Cerebellar cortex (tissue), 1 donor: Measurements from ENCODE around the gene AGPAT3.
"Not testable (repeated sequence)": the region's sequence is repeated elsewhere in the genome, so short reads cannot be mapped to it uniquely, and the experiment has no call there.

Experiments
- DNase-seq: peaks from one replicate; pipeline ENCODE4 v3.0.0-alpha.2; 2015; ENCODE audit warnings: low spot score

The AGPAT3 gene

DNA sequence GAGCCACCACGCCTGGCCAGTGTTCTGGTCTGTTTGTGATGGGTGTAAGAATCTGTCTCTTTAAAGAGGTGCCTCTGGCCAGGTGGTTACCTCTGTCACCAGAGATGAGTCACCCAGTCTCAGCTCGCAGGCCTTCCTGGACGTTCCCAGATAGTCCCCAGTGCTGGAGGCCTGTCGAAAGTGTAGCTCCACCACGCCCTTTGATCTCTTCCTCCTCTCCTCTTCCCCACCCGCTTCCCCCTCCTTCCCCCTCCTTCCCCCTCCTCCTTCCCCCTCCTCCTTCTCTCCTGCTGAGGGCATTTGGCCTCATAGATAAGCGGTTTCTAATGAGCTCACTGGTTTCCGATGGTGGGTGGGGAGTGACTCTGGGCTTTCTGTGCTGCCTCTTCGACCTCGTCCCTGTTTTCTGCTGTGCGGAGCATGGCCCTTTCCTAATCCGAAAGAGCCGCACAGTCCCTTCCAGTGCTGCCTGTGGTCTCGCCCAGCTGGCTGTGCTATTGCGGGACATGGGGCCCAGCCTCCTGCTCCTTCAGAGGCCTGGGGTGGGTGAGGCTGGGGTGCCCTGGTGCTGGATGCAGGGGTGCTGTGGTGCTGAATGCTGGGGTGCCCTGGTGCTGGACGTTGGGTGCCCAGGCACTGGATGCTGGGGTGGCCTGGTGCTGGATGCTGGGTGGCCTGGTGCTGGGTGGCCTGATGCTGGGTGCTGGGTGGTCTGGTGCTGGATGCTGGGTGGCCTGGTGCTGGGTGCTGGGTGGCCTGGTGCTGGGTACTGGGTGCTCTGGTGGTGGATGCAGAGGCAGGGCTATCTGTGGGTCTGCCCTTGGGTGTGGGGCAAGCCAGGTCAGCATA, 19.2 kb downstream of the AGPAT3 start:
- no peak for DNase-seq

DNA sequence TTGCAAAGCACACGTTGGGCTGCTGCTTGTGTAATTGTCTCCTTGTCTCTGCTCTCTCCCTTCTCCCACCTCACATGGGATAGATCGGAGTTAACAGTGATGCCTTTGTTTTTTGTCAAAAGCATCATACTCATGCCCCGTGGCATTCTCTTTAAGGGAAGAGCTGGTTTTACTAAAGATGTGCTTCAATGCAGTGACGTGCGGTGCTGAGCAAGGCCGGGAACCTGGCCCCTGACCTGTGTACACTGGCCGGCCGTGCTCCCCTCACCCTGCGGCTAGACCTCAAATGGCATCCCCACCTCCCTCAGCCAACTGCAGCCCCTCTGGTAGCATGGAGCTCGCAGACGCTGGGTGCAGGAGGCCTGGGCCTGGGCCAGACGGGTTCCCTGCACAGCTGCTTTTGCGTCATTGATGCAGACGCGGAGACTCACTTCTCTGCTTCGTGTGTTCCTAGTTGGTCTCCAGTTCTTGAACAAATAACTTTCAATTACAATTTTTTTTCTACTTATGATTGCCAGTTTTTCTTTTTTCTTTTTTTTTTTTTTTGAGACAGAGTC, 19.9 kb downstream of the AGPAT3 start:
- no peak for DNase-seq

DNA sequence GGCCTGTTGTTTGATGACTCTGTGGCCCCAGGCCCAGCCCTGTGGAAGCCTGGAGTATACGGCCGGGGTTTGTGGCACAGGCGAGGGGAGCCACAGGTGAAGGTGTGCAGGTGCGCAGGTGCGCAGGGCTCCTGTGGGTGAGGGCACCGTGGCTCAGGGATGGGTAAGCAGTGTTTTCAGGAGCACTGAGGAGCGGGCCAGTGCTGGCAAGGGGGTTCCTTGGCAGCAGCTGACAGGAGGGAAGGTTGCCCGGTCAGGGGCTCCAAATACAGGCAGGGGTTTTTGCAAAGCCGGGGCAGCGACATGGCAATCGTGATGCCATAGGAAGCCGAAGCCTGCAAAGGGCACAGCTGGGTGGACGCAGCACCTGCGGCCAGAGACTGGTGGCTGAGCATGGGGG, 20.7 kb downstream of the AGPAT3 start:
- DNase-seq: no peak

DNA sequence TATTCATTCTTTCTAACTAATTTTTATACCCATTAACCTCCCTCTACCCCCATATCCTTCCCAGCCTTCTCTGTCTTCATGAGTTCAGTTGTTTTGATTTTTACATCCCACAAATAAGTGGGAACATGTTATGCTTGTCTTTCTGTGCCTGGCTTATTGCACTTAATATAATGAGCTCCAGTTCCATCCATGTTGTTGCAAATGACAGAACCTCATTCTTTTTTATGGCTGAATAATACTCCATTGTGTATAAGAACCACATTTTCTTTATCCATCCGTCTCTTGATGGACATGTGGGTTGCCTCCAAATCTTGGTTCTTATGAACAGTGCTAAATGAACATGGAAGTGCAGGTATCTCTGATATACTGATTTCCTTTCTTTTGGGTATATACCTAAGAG, 21.5 kb downstream of the AGPAT3 start:
- DNase-seq: no peak

DNA sequence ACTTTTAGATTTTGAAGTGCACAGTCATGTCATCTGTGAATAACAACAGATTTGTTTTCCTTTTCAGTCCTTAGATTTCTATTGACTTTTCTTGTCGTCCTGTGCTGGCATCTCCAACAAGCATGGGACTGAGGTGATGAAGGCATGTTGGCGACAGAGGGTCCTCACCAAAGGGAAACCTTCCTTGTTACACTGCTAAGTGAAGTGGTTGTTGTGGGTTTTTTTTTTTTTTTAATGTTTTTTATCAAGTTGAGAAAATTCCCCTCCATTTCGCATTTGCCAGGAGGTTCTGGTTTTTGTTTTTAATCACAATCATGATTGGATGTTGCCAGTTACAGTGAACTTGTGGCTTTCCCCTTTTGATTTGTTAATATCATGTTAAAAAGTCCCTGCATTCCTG, 24.0 kb downstream of the AGPAT3 start:
- DNase-seq: no peak

DNA sequence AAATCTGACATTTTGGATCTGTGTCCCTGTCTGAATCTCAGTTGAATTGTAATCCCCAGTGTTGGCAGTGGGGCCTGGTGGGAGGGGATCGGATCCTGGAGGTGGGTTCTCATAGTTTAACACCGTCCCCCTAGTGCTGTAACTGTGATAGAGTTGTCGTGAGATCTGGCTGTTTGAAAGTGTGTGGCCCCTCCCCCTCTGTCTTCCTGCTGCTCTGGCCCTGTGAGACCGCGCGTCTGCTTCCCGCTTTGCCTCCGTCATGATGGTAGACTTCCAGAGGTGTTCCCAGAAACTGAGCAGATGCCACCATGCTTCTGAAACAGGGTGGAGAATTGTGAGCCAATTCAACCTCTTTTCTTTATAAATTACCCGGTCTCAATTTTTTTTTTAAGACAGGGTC, 25.0 kb downstream of the AGPAT3 start:
- no peak for DNase-seq

DNA sequence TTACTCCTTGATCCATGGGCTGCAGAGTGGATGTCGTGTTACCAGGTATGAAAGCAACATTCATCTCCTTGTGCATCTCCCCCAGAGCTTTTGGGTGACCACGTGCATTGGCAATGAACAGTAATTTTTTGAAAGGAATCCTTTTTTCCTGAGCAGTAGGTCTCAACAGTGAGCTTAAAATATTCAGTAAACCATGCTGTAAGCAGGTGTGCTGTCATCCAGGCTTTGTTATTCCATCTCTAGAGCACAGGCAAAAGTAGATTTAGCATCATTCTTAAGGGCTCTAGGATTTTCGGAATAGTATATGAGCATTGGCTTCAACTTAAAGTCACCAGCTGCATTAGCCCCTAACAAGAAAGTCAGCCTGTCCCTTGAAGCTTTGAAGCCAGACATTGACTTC, 27.3 kb downstream of the AGPAT3 start:
- no peak for DNase-seq

DNA sequence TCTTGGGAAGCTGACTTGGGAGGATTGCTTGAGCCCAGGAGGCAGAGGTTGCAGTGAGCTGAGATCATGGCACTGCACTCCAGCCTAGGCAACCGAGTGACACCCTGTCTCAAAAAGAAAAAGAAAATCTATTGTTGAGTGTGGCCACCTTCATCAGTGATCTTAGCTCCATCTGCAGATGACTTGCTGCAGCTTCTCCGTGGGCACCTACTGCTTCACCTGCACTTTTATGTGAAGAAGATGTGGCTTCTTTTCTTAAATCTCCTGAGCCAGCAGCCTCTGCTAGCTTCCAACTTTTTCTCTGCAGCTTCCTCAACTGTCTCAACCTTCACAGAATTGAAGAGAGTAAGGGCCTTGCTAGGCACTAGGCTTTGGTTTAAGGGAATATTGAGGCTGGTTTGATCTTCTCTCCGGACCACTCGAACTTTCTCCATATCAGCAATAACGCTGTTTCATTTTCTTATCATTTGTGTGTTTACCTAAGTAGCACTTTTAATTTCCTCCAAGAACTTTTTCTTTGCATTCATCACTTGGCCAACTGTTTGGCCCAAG, 28.0 kb downstream of the AGPAT3 start:
- no peak for DNase-seq

DNA sequence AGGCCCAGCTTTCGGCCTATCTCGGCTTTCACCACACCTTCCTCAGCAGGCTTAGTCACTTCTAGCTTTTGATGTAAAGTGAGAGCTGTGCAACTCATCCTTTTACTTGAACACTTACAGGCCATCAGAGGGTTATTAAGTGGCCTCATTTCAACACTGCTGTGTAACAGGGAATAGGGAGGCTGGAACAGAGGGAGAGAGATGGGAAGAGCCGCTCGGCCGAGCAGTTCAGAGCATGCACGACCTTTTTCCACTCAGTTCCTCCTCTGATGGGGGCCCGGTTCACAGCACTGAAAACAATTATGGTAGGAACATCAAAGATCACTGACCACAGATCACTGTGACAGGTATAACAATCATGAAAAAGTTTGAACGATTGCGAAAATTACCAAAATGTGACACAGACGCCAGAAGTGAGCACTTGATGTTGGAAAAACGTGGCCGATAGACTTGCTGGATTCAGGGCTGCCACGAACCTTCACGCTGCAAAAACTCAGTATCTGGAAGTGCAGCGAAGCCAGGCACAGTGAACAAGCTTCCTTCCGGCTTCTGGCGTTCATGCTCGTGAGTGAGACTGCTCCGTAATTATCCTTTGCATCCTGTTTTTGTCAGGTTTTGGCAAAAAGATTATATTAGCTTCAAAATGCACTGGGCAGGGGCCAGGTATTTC, 28.6 kb downstream of the AGPAT3 start:
- no peak for DNase-seq

DNA sequence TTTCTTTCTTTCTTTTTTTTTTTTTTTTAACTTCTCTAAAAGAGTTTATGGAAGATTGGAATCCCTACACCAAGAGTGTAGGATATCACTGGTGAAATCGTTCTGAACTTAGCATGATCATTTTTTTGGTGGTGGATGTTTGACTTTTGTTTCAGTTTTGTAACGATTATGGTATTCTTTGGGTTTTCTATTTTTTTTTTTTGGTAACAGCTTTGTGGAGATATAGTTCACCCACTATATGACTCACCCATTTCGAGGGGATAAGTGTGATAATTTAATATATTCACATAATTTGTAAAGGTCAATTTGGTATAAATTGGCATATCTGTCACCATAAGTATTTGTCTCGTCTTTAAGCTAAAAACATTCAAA, 29.2 kb downstream of the AGPAT3 start:
- no peak for DNase-seq

DNA sequence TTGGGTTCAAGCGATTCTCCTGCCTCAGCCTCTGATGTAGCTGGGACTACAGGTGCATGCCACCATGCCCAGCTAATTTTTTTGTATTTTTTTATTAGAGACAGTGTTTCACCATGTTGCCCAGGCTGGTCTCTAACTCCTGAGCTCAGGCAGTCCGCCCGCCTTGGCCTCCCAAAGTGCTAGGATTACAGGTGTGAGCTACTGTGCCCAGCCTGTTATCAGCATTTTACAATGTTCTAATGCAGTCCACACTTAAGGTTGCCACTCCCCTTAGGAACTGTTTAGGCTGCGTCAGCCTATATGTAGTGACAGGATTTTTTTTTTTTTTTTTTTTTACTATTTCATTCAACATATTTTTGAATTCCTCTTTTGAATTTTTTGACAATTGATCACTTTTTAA, 30.2 kb downstream of the AGPAT3 start:
- DNase-seq: no peak

DNA sequence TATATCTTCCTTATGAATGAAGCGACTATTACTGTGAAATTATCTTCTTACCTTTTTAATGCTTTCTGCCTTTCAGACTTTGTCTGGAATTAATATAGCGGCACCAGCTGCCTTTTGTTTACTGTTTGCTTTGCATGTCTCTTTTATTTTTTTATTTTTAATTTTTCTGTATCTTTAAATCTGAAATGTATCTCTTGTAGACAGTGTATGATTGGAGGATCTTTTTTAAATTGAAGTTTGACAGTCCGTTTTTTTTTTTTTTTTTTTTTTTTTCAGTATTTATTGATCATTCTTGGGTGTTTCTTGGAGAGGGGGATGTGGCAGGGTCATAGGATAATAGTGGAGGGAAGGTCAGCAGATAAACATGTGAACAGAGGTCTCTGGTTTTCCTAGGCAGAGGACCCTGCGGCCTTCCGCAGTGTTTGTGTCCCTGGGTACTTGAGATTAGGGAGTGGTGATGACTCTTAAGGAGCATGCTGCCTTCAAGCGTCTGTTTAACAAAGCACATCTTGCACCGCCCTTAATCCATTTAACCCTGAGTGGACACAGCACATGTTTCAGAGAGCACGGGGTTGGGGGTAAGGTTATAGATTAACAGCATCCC, 31.8 kb downstream of the AGPAT3 start:
- DNase-seq: not testable (repeated sequence)

DNA sequence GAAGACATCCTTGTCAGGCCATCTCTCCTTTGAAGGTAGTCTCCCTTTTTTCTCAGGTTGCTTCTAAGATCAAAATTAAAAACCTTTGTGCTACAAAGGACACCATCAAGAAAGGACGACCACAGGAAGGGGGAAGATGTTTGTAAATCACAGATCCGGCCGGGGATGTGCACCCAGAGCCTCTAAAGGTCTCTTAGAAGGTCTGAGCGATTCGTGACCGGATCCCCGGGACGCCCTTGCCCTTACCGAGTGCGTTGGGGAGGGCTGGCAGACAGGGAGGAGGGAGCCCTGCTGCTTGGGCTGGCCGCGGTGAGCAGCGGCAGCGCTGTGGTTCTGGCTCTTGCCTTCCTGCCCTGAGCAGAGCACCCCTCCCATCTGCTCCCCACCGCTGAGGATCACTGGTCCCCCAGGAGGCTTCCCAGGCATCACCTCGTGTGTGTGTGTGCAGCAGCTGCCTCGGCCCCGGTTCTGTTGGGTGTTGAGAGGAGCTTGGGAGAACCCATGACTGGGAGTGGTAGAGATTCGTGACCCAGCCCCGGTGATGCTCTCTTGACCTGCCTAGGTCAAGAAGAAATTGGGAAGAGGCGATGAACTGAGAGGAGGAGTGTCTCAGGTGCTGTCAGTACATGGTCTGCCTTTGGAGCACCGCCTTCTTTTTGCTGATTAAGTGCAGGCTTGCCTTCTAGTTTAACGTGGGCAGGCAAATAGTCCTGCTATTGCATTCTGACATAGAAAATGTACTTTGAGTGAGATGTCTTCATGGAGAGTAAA, 34.5 kb downstream of the AGPAT3 start:
- DNase-seq: no peak

DNA sequence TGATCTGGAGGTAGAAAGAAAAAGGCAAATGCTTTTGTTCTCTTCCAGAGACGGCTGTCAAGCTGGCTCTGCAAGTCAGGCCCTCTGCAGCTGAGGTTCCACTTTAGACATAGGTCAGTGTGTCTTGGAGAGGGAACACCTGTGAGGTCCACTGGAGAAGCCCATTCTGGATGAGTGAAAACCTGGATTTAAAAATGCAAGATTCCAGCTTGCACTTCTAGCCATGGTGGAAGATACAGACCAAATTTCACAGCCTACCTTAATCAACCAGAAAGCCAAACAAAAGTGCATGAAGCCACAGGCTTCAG, 35.0 kb downstream of the AGPAT3 start:
- no peak for DNase-seq

DNA sequence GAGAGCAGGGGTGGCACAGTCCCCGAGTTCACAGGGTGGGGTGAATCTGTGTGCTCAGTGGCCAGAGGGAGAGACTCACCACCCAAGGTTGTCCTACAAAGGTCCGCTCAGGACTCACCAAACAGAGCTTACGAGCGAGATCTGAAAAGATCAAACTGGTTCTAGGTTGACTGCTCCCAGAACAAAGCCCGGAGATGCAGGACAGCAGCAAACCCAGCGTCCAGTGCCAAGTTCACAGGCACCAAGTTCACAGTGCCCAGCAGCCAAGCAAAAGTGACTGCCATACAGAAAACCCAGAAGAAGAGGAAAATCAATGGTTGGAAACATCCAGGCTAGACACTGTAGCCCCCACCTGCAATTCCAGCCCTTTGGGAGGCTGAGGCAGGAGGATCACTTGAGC, 35.7 kb downstream of the AGPAT3 start:
- no peak for DNase-seq

DNA sequence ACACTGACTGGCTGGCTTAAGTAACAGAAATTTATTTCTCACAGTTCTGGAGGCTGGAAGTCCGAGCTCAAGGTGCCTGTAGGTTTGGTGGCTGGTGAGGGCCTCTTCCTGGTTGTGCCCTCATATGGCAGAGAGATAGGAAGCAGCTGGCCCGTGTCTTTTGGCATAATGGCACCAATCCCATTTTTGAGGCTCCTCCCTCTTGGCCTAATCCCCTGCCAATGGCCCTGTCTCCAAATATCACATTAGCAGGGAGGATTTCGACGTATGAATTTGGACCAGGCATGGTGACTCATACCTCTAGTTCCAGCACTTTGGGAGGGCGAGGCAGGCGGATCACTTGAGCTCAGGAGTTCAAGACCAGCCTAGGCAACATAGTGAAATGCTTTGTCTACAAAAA, 37.4 kb downstream of the AGPAT3 start:
- DNase-seq: no peak

DNA sequence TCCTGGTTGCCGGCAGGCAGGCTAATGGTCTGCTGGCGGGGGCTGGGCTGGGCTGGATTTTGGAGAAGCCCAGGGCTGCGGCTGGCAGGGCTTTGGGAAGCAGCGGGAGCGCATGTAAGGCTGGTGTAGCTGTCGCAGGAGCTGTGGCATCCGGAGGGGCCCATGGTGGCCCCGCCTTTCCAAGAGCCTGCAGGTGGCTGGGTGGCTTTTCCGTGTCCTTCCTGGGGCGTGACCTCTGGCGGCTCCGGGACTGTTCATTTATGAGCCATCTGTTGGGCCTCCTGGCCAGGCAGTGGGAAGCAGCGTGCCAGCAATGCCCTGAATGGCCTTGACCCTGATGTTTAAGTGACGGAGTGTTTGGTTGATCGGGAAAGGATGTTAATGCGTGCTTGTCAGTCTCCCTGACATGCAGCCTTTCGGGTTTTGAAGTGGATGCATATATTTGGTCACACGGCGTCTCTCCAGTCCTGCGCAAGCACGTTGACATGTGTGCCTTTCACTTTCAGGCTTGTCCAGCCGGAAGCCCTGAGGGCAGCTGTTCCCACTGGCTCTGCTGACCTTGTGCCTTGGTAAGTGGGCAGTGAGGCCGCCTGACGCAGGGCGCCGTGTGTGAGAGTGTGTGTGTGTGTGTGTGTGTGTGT, 38.5 kb downstream of the AGPAT3 start:
- peak; percentile 41 for DNase-seq

DNA sequence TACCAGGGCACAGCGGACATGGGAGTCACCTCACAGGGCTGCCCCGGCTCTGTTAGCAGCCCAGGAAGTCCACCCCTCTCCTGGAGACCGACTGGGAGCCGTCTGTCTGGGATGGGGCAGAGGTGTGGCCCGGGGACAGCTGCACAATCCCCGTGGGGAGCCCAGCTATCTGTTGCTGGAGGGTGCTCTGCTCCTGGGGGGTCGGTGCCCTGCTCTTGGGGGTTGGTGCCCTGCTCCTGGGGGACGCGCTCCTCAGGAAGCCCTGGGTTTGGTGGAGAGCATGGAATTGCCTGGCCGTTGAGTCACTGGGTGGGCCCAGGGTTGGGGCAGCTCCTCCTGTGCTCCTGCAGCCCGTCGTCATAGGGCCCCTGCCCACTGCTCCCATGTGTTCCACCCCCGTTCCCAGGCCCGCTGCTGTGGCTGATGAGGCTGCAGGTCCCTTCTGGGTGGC, 39.3 kb downstream of the AGPAT3 start:
- no peak for DNase-seq

DNA sequence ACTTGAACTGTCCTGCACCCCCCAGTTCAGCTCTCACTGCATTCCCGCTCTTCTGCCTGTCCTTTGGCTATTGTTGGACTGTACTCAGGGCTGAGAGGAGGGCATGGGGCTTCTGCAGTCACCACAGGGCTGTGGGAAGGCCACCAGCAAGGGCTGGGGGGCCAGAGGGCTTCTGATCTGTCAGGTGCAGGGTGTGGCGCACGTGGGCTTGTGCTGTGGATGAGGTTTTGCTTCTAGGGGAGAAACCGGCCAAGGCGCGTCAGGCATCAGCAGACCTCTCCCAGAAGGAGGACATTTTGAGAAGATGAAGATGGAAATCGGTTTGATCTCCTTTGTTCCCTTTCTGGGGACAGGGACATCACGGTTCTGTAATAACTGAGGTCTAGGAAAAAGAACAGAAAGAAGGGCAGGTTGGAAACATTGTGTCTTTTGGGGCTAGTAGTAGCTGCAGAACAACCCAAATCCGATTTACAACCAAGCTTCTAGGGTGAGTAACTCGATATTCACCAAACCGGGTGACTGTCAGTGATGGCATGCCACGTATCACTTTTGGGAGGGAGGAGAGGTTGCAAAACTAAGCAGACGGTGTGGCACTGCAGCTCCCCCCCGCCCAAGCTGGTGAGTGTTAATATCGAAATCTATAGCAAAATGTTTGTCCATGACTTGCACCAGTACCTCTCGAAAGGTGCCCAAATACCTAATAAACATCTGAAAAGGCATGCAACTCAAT, 40.9 kb downstream of the AGPAT3 start:
- no peak for DNase-seq

DNA sequence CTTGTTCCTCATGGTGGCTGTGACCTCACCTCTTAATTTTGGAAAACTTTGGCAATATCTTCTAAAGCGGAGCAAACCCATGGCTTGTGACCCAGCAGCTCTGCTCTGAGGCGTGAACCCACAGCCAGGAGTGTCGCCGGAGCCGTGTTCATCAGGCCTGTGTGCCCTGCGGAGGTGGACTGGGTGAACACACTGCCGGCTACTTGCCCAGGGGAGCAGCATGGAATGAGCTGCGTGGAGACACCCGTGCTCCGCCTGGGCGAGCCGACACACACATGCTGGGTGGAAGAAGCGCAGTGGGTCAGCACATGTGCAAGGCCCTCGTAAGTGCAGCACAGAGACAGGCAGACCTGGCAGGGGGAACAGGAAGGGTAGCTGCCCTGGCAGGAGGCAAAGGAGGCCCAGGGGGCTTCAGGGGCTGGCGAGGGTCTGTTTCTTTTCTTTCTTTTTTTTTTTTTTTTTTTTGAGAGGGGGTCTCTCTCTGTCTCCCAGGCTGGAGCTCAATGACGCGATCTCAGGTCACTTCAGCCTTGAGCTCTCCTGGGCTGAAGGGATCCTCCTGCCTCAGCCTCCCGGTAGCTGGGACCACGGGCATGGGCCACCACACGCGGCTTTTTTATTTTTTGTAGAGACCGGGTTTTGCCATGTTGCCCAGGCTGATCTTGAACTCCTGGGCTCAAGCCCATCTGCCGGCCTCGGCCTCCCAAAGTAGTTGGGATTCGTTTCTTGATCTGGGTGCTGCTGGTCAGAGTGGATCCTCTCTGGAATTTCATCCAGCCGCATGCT, 41.8 kb downstream of the AGPAT3 start:
- DNase-seq: no peak
